Type B pancreatic cell (in vitro differentiated cells): Measurements from ENCODE around the gene SLC44A5. TPM values are rescaled to one million over a fixed set of nuclear protein-coding genes. Genes with fewer than 3 reads are reported as not detected.

ENCODE experiments used
- DNase-seq: peaks from one replicate; pipeline ENCODE4 v3.0.0; 2021; ENCODE audit warnings: mixed read lengths; ENCODE audit not compliant: unreplicated experiment; ENCODE audit errors: extremely low spot score
- H3K27ac Mint-ChIP-seq: 2 replicates; pipeline ENCODE4 v1.8.0; 2021; ENCODE audit warnings: mild to moderate bottlenecking, mixed read lengths
- H3K27me3 Mint-ChIP-seq: 2 replicates; pipeline ENCODE4 v1.8.0; 2021; ENCODE audit warnings: mixed read lengths
- H3K36me3 Mint-ChIP-seq: 2 replicates; pipeline ENCODE4 v1.8.0; 2021; ENCODE audit warnings: mixed read lengths
- H3K4me1 Mint-ChIP-seq: one replicate; pipeline ENCODE4 v1.8.0; 2021; ENCODE audit warnings: mixed read lengths; ENCODE audit not compliant: unreplicated experiment
- H3K4me3 Mint-ChIP-seq: 2 replicates; pipeline ENCODE4 v1.8.0; 2021; ENCODE audit warnings: mild to moderate bottlenecking, mixed read lengths
- H3K9me3 Mint-ChIP-seq: 2 replicates; pipeline ENCODE4 v1.8.0; 2021; ENCODE audit warnings: mixed read lengths
- total RNA-seq: library from RNA; stranded (reverse); gene quantifications from 2 replicates; pipeline ENCODE4 v1.2.1, GENCODE V29; 2021; ENCODE audit warnings: low replicate concordance
- TF ChIP-seq, protein P1 (sequence below): fragments of 200-600 bp; sonication (generic); conservative IDR thresholded peaks from 2 replicates; pipeline ENCODE4 v1.5.0; 2021; ENCODE audit warnings: antibody characterized with exemption, mild to moderate bottlenecking

Gene SLC44A5
- total RNA-seq, 1 donor from 2014 or later: 2.4 TPM

DNA sequence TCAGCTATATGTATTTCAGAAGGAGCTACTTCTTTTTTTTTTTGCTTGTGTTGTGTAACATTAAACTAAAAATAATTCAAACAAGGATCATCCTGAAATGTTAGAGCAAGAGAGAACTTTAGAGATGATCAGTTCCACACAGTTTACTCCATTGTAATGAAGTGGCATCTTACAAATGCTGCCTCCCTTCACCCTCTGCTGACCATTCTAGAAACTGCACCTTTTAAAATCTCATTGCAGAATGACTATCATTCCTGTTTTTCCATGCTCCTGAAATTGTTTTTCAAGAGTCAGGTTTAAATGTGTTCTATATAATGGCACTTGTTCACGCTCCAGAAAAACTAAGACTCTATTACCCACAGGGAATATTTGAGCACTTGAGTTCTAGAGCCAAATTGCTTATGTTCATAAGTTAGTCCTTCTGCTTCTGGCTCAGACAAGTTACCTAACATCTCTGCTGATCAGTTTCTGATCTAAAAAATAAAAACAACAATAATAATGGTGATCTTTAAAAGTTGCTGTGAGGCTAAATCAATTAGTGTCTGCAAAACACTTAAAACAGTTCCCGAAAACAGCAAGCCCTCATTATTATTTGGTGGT lies 21.5 kb upstream of the SLC44A5 start:
- Mint-ChIP-seq H3K27ac (no peak overlapping the region), H3K9me3 (no peaks in the 10 kb centered on the region), H3K4me1 (no peaks in the 10 kb centered on the region), H3K27me3 (peaks cover 23% of the 10 kb centered on the region), H3K36me3 (no peaks in the 10 kb centered on the region), H3K4me3 (no peak overlapping the region)
- no peak for DNase-seq
- TF ChIP-seq, protein P1, sequence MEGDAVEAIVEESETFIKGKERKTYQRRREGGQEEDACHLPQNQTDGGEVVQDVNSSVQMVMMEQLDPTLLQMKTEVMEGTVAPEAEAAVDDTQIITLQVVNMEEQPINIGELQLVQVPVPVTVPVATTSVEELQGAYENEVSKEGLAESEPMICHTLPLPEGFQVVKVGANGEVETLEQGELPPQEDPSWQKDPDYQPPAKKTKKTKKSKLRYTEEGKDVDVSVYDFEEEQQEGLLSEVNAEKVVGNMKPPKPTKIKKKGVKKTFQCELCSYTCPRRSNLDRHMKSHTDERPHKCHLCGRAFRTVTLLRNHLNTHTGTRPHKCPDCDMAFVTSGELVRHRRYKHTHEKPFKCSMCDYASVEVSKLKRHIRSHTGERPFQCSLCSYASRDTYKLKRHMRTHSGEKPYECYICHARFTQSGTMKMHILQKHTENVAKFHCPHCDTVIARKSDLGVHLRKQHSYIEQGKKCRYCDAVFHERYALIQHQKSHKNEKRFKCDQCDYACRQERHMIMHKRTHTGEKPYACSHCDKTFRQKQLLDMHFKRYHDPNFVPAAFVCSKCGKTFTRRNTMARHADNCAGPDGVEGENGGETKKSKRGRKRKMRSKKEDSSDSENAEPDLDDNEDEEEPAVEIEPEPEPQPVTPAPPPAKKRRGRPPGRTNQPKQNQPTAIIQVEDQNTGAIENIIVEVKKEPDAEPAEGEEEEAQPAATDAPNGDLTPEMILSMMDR: peak; percentile 87

DNA sequence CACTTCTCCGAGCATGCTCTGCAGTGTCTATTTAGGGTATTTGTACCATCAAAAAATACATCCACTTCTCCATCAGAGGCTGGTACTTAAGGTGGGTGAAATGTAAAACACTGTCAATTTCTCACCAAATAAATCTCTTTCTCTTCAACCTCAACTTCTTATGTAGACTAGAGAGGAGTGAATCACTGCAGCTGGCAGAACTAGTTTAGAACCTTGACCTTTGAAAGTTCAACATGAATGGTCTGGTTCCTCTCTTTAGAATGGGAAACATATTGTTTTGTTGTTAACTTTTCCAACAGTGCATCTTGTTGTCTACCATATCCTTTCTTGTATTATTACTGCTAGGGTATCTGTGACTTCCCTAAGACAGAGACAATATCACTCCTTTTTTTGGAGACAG lies 20.1 kb upstream of the SLC44A5 start:
- DNase-seq: no peak
- Mint-ChIP-seq H3K36me3 (no peaks in the 10 kb centered on the region), H3K27me3 (peaks cover 34% of the 10 kb centered on the region), H3K9me3 (no peaks in the 10 kb centered on the region), H3K4me1 (no peaks in the 10 kb centered on the region), H3K4me3 (no peak overlapping the region), H3K27ac (no peak overlapping the region)
- TF ChIP-seq, protein P1: no peak

DNA sequence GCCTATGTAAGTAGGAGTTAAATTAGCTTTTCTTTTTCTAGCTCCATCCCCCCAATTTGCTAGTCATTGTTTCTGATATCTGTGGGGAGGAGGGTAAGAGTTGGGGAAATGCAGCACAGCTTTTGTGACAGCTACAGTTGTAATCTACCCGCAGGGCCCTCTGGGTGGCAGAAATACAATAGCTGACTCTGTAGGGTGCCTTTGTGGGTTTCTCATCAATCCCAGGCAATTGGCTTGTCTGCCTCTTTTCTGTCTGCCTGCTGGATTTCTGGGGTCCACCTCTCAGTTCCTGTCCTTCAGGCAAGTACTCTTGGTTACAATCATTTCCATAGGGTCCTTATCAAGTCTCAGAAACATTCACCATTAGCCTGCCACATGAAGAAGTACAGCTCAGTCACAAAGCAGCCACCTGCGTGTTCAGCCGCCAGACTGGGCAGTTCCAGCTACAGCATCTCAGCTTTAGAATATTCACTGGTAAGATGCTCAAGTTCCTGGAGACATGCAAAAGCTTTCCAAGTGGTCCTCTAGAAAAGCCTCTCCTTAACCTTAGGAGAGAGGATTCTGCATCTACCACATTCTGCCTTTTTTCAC lies 19.2 kb upstream of the SLC44A5 start:
- Mint-ChIP-seq H3K4me1 (no peaks in the 10 kb centered on the region), H3K4me3 (no peak overlapping the region), H3K36me3 (no peaks in the 10 kb centered on the region), H3K27ac (no peak overlapping the region), H3K27me3 (peaks cover 39% of the 10 kb centered on the region), H3K9me3 (no peaks in the 10 kb centered on the region)
- TF ChIP-seq, protein P1: no peak
- no peak for DNase-seq

DNA sequence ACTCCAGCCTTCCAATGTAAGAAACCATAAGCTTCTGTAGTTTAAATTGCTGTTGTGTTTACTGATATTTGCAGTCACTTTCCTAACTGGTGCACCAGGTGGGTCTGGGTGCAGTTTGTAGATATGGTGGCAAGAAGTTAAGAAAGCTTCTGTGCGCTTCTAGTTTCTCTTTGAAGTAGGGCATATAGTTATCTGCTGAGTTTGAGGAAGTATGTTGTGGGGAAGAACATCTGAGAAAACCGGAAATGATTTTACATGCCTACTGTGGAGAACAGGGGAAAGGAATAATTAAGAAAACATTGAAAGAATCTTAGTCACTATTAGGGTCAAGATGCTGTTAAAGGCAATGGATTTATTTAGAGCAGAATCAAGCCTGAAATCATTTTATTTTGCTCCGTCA lies 14.9 kb upstream of the SLC44A5 start:
- TF ChIP-seq, protein P1: no peak
- no peaks in the 10 kb centered on the region for H3K36me3 Mint-ChIP-seq
- no peaks in the 10 kb centered on the region for H3K9me3 Mint-ChIP-seq
- H3K27ac Mint-ChIP-seq: no peak overlapping the region
- peaks cover 59% of the 10 kb centered on the region for H3K27me3 Mint-ChIP-seq
- no peaks in the 10 kb centered on the region for H3K4me1 Mint-ChIP-seq
- H3K4me3 Mint-ChIP-seq: no peak overlapping the region
- DNase-seq: no peak

DNA sequence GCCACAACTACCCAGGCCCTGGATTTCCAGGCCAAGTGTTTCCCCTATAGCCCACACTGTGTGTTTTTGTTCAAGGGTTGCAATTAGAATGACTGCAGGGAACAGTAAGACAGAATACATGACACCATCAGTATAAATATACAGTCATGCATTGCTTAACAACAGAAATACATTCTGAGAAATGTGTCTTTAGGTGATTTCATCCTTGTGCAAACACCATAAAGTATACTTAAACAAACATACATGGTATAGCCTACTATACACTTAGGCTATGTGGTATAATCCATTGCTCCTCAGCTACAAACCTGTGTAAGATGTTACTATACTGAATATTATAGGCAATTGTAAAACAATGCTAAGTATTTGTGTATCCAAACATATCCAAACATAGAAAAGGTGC lies 7.5 kb upstream of the SLC44A5 start:
- peaks cover 13% of the 10 kb centered on the region for H3K4me1 Mint-ChIP-seq
- no peak overlapping the region for H3K4me3 Mint-ChIP-seq
- no peak overlapping the region for H3K27ac Mint-ChIP-seq
- H3K27me3 Mint-ChIP-seq: peaks cover 82% of the 10 kb centered on the region
- H3K9me3 Mint-ChIP-seq: no peaks in the 10 kb centered on the region
- TF ChIP-seq, protein P1: no peak
- DNase-seq: no peak
- no peaks in the 10 kb centered on the region for H3K36me3 Mint-ChIP-seq
